ENCODE results near the gene THRB.

Gene THRB

GRCh38 chr3:24299806-24300626 lies 194.6 kb downstream of the THRB start:
- no peak for DNase-seq

GRCh38 chr3:24299246-24299805 lies 195.3 kb downstream of the THRB start:
- no peak for DNase-seq

GRCh38 chr3:24296441-24297205 lies 198.0 kb downstream of the THRB start:
- no peak for DNase-seq

GRCh38 chr3:24294150-24294549 lies 200.5 kb downstream of the THRB start:
- no peak for DNase-seq

GRCh38 chr3:24291646-24292045 lies 203.0 kb downstream of the THRB start:
- no peak for DNase-seq

GRCh38 chr3:24290596-24290995 lies 204.1 kb downstream of the THRB start:
- DNase-seq = no peak

- DNase-seq = no peak
Observed at GRCh38 chr3:24288496-24289236, 206.0 kb downstream of the THRB start.

GRCh38 chr3:24287755-24288450 lies 206.7 kb downstream of the THRB start:
- DNase-seq = no peak

- DNase-seq = no peak
Observed at GRCh38 chr3:24286405-24286804, 208.2 kb downstream of the THRB start.

GRCh38 chr3:24278543-24278942 lies 216.1 kb downstream of the THRB start:
- no peak for DNase-seq

GRCh38 chr3:24273491-24273890 lies 221.2 kb downstream of the THRB start:
- no peak for DNase-seq

GRCh38 chr3:24272875-24273274 lies 221.8 kb downstream of the THRB start:
- DNase-seq = no peak

- no peak for DNase-seq
Observed at GRCh38 chr3:24272408-24272807, 222.2 kb downstream of the THRB start.

- DNase-seq = no peak
Observed at GRCh38 chr3:24271228-24271627, 223.4 kb downstream of the THRB start.

GRCh38 chr3:24270744-24271143 lies 223.9 kb downstream of the THRB start:
- no peak for DNase-seq

GRCh38 chr3:24270204-24270691 lies 224.4 kb downstream of the THRB start:
- DNase-seq = no peak

GRCh38 chr3:24264748-24265158 lies 229.9 kb downstream of the THRB start:
- peak in 1 of 2 donors; percentile 19 for DNase-seq

GRCh38 chr3:24264011-24264410 lies 230.6 kb downstream of the THRB start:
- no peak for DNase-seq

- DNase-seq = no peak
Observed at GRCh38 chr3:24263069-24263668, 231.5 kb downstream of the THRB start.

GRCh38 chr3:24261521-24261920 lies 233.1 kb downstream of the THRB start:
- DNase-seq = no peak

- DNase-seq = no peak
Observed at GRCh38 chr3:24259901-24260512, 234.6 kb downstream of the THRB start.
